LNCAP (cell line): ENCODE results near the gene NPTX2.

ENCODE experiments used
- TF ChIP-seq, protein P1 (sequence below): fragments of 450-650 bp; IDR thresholded peaks from 2 replicates; pipeline ENCODE4 v1.5.1; 2017; ENCODE audit warnings: mild to moderate bottlenecking

NPTX2 gene

DNA sequence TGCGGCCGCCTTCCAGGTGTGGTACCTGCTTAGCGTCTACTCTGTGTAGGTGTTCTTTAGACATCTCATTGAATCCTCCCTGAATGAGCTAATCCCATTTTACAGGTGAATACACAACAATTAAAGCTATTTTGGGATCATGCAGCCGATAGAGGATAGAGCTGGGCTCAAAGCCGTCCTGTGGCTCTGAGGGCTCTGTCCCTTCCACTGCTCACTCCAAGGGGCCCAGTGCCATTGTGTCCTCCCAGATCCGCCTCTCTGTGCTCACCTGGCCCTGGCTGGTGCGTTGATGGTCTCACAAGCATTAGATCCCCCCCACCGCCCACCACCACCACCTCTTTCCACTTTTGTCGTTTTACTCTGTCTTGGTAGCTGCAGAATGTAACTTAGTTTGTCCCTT lies 13.1 kb downstream of the NPTX2 start:
- TF ChIP-seq, protein P1, sequence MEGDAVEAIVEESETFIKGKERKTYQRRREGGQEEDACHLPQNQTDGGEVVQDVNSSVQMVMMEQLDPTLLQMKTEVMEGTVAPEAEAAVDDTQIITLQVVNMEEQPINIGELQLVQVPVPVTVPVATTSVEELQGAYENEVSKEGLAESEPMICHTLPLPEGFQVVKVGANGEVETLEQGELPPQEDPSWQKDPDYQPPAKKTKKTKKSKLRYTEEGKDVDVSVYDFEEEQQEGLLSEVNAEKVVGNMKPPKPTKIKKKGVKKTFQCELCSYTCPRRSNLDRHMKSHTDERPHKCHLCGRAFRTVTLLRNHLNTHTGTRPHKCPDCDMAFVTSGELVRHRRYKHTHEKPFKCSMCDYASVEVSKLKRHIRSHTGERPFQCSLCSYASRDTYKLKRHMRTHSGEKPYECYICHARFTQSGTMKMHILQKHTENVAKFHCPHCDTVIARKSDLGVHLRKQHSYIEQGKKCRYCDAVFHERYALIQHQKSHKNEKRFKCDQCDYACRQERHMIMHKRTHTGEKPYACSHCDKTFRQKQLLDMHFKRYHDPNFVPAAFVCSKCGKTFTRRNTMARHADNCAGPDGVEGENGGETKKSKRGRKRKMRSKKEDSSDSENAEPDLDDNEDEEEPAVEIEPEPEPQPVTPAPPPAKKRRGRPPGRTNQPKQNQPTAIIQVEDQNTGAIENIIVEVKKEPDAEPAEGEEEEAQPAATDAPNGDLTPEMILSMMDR, result no peak

DNA sequence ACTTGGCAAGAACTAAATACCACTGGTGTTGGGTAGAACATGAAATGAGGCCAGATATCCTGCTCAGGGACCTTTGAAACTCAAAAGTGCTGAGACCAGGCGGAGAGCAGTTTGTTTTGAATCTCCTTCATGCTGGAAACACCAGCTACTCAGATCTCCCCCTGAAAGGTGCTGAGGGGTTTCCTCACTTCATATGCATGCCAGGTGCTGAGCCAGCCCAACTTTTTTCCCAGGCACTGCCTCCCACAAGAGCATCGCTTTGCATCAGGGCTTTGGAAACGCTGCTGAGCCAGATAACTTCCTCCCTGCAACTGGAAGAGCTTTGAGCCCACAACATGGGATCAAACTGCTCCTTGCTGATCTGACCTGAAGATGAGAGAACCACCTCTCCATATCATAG lies 13.7 kb downstream of the NPTX2 start:
- TF ChIP-seq, protein P1, result no peak

DNA sequence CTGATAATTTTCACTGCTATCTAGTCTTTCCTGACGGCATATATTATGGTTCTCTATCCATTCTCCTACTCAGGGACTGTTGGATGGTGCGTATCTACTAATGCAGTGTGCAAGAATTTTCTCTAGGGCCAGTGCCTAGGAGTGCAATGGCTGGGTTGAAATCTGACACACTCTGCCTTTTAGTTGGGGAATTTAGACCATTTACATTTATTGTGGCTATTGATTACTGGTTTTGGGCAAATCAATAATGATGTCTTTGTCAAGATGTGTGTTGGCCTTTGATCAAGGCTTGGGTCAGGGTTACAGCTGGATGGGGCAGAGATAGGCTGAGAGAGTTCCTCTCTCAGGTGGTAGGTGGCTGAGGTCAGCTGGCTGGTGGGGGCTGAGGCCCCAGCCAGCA lies 21.8 kb downstream of the NPTX2 start:
- TF ChIP-seq, protein P1, result no peak

DNA sequence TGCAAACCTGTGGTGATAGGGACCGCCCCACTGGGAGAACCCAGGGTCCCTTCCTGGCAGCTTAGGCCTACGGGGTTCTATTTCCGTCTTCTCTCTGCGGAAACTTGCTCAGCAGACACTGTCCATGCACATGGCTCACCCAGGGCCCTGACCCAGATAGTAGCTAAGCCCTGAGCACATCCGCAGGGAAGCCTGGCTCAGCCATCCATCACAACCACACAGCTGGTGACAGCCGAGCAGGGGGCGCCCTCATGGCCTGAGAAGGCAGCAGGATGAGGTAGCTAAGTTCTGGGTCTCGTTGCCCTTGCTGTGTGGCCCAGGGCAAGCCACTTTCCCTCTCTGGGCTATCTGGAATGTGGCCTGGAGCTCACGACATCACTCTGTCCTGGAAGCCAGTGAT lies 23.3 kb downstream of the NPTX2 start:
- TF ChIP-seq, protein P1, result no peak

DNA sequence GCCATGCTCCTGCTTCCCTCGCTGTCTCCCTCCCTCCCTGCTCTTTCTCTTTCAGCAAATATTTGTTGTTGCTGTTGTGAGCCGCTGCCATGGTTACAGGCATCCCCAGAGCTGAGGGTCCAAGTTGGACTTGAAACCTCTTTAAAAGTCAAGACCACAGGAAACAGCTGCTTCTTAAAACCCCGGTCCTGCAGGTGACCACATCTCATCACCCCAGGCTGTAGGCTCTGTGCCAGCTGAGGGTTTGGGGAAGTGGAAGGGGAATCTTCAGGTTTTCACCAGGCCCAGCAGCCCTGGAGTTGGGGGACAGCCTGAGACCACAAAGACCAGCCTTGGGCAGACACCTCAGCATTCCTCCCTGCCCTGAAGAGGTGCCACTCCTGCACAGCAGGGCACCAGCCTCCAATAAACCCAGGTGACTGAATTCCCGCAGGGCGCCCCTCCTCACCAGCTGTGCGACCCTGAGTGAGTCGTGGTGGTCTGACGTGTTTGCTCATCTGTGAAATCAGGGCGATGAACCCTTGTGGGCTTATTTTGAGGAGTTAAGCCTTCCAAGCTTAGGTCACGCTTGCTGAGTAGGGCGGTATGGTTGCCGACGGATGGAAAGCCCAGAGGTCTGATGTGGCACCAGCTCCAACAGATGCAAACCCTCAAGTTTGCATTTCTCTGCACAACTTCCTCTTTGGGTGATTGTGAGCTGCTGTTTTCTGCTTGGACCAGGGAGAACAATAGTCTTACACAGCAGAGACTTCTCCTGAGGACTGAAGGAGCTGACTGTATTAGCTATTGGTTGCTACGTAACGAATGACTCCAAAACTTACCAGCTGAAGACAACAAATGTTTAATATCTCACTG lies 24.8 kb downstream of the NPTX2 start:
- TF ChIP-seq, protein P1, result no peak

DNA sequence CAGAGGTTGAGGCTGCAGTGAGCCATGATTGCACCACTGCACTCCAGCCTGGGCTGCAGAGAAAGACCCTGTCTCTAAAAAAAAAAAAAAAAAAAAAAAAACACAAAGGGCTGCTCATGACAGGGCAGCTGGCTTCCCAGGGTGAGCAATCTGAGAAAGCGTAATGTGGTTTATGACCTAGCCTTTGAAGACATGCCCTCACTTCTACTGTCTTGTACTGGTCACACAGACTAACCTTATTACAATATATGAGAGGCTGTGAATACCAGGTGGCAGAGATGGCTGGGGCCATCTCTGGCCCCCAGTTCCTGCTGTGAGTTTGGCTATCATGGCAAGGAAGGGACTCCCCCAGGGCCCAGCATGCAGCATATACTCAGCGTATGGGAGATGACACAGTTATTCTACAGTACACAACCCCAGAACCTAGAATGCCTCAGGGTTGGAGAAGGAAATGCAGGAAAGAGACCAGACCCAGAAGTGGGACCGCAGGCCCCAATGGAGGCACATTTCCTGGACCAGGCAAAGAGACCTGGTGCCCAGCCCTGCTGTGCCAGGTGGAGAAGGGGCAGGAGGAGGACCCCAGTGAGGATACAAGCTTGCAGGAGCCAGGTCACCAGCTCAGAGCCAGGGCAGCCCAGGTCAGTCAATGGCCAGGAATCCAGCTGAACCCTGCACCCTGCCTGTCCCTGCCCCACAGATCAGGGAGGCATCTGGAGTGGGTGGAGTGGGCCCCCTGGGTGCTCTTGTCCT lies 26.3 kb downstream of the NPTX2 start:
- TF ChIP-seq, protein P1, result no peak

DNA sequence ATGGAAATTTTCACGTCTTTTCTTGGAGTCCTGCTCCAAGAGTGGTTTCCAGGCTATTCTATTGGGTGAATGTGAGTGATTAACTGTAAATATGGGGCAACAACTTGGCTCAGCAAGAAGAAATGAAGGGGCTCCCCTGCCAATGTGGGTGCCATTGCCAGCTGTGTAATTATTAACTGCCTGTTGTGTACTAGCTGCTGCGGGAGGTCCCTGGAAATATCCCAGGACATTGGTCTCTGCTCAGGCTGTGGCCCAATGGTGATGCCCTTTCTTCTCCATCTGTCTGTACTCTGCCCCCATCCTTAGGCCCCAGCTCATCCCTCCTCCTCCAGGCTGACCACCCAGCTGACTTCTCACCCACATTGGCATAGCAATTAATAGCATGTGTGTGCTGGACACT lies 29.4 kb downstream of the NPTX2 start:
- TF ChIP-seq, protein P1, result no peak
